MCF 10A (cell line): ENCODE measurements around the gene STAMBP. TPM values are rescaled to one million over a fixed set of nuclear protein-coding genes. Genes with fewer than 3 reads are reported as not detected.

ENCODE experiments used
- BruUV-seq: library from RNA; stranded (reverse); fragments of 400-500 nt; replicated peaks from 2 replicates; lab custom pipeline; 2021; lab: Mats Ljungman, UMichigan
- CTCF ChIA-PET: fragments of 300-600 bp; sonication (Branson Sonifier 250); formaldehyde crosslinking; extraction: SDS; loops from one replicate; lab custom pipeline; 2021; ENCODE audit warnings: antibody characterized with exemption, inconsistent platforms; lab: Yijun Ruan, JAX
- POLR2A ChIA-PET: fragments of 300-600, 350-650 bp; sonication (Branson Sonifier 250); formaldehyde crosslinking; extraction: SDS; loops from one replicate; lab custom pipeline; 2020; ENCODE audit warnings: antibody characterized with exemption, inconsistent platforms; lab: Yijun Ruan, JAX
- DNase-seq: peaks from one replicate; pipeline ENCODE4 v3.0.0-alpha.2; 2018; ENCODE audit not compliant: unreplicated experiment
- H3K27ac Mint-ChIP-seq: one replicate; pipeline ENCODE4 v1.8.0; 2022; ENCODE audit warnings: mild to moderate bottlenecking, low read depth, mixed read lengths; ENCODE audit not compliant: unreplicated experiment
- H3K27me3 Mint-ChIP-seq: one replicate; pipeline ENCODE4 v1.8.0; 2022; ENCODE audit warnings: mixed read lengths; ENCODE audit not compliant: insufficient read depth, unreplicated experiment
- H3K36me3 Mint-ChIP-seq: one replicate; pipeline ENCODE4 v1.8.0; 2022; ENCODE audit warnings: mild to moderate bottlenecking, moderate library complexity, mixed read lengths; ENCODE audit not compliant: insufficient read depth, unreplicated experiment
- H3K4me1 Mint-ChIP-seq: one replicate; pipeline ENCODE4 v1.8.0; 2022; ENCODE audit warnings: mixed read lengths; ENCODE audit not compliant: insufficient read depth, unreplicated experiment
- H3K4me3 Mint-ChIP-seq: one replicate; pipeline ENCODE4 v1.8.0; 2022; ENCODE audit warnings: mild to moderate bottlenecking, moderate library complexity, mixed read lengths; ENCODE audit not compliant: unreplicated experiment
- H3K9me3 Mint-ChIP-seq: one replicate; pipeline ENCODE4 v1.8.0; 2022; ENCODE audit warnings: mixed read lengths; ENCODE audit not compliant: unreplicated experiment
- intact Hi-C: fragments of 100-400 bp; cut with micrococcal nuclease; formaldehyde crosslinking; loops from 2 replicates; pipeline ENCODE4 v1.14.1; 2022
- total RNA-seq: library from RNA; stranded (reverse); gene quantifications from 2 replicates; pipeline ENCODE4 v1.2.3, GENCODE V29; 2022
- TF ChIP-seq, protein P1 (sequence below): fragments of 200-600 bp; IDR thresholded peaks from one replicate; pipeline ENCODE4 v1.8.0; 2022; ENCODE audit warnings: antibody characterized with exemption, mild to moderate bottlenecking; ENCODE audit not compliant: unreplicated experiment

STAMBP gene
- total RNA-seq, 1 experiment from 2014 or later, result 66.3 TPM

GRCh38 chr2:73889206-73889605 is 60.4 kb downstream of the STAMBP start:
- TF ChIP-seq, protein P1, sequence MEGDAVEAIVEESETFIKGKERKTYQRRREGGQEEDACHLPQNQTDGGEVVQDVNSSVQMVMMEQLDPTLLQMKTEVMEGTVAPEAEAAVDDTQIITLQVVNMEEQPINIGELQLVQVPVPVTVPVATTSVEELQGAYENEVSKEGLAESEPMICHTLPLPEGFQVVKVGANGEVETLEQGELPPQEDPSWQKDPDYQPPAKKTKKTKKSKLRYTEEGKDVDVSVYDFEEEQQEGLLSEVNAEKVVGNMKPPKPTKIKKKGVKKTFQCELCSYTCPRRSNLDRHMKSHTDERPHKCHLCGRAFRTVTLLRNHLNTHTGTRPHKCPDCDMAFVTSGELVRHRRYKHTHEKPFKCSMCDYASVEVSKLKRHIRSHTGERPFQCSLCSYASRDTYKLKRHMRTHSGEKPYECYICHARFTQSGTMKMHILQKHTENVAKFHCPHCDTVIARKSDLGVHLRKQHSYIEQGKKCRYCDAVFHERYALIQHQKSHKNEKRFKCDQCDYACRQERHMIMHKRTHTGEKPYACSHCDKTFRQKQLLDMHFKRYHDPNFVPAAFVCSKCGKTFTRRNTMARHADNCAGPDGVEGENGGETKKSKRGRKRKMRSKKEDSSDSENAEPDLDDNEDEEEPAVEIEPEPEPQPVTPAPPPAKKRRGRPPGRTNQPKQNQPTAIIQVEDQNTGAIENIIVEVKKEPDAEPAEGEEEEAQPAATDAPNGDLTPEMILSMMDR, result no peak
- no peaks in the 10 kb centered on the region for H3K4me1 Mint-ChIP-seq
- no peaks in the 10 kb centered on the region for H3K36me3 Mint-ChIP-seq
- no peak for DNase-seq
- no TSS peak for BruUV-seq
- intact Hi-C loops, result no loop called here
- no peaks in the 10 kb centered on the region for H3K27me3 Mint-ChIP-seq
- H3K4me3 Mint-ChIP-seq, result no peak overlapping the region
- ChIA-PET POLR2A (no interaction called here), CTCF (no interaction called here)
- no peaks in the 10 kb centered on the region for H3K9me3 Mint-ChIP-seq
- no peak overlapping the region for H3K27ac Mint-ChIP-seq

GRCh38 chr2:73890301-73891092 is 61.7 kb downstream of the STAMBP start:
- H3K4me1 Mint-ChIP-seq, result no peaks in the 10 kb centered on the region

DNA sequence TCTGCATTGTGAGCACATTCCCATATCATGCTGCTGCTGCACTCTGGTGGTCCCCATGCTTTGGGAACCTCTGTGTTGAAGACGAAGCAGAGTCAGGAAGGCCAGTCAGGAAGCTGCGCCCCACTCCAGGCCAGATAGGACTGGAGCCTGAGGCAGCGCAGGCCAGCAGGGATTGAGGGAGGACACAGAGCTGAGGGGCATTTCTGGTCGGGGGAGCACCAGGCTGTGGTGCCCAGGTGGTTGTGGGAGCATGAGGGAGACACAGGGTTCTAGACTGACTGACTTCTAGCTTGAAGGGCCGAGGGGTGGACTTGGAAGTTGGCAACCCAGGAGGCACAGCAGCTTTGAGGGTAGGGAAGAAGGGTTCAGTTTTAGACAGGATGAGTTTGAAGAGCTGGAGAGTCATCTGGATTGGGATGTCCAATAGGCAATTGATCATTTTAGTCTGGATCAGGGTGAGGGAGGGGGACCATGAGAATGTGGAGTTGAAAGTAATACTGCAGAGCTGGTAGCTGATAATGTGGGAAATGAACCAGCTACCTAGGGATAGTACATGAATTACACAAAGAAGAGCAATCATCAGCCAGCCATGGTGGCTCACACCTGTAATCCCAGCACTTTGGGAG is 62.6 kb downstream of the STAMBP start:
- intact Hi-C loops, result no loop called here
- BruUV-seq, result no TSS peak
- CTCF ChIA-PET, result interaction anchor here (0.5 to 1.3 kb wide), 3 partner anchors 12 to 698 kb away, joined by 3 to 5 read pairs (median 3); no protein-coding TSS in a partner anchor
- TF ChIP-seq, protein P1, result no peak
- no peak overlapping the region for H3K27ac Mint-ChIP-seq
- no peaks in the 10 kb centered on the region for H3K36me3 Mint-ChIP-seq
- POLR2A ChIA-PET, result interaction anchor here (1.3 kb wide), 1 partner anchor 19 kb away, joined by 5 read pairs; no protein-coding TSS in a partner anchor
- no peaks in the 10 kb centered on the region for H3K4me1 Mint-ChIP-seq
- DNase-seq, result no peak
- no peaks in the 10 kb centered on the region for H3K27me3 Mint-ChIP-seq
- no peak overlapping the region for H3K4me3 Mint-ChIP-seq
- H3K9me3 Mint-ChIP-seq, result no peaks in the 10 kb centered on the region

More at GRCh38 chr2:73890301-73891092, 61.7 kb downstream of the STAMBP start:
- POLR2A ChIA-PET, result no interaction called here
- BruUV-seq, result no TSS peak
- TF ChIP-seq, protein P1, result no peak
- Mint-ChIP-seq H3K9me3 (no peaks in the 10 kb centered on the region), H3K4me3 (no peak overlapping the region), H3K27me3 (no peaks in the 10 kb centered on the region), H3K27ac (no peak overlapping the region), H3K36me3 (no peaks in the 10 kb centered on the region)
- no peak for DNase-seq
- CTCF ChIA-PET, result interaction anchor here (0.5 to 0.6 kb wide), 3 partner anchors 241 to 699 kb away, joined by 3 to 4 read pairs (median 3); no protein-coding TSS in a partner anchor
- intact Hi-C loops, result no loop called here
